Superior temporal gyrus (tissue), 1 donor: ENCODE results near the gene XRCC3.
"Not testable (repeated sequence)": the region's sequence is repeated elsewhere in the genome, so short reads cannot be mapped to it uniquely, and the experiment has no call there.

ENCODE experiments used
- DNase-seq: peaks from one replicate; pipeline ENCODE4 v3.0.0-alpha.2; 2016; ENCODE audit errors: extremely low spot score

XRCC3 gene

DNA sequence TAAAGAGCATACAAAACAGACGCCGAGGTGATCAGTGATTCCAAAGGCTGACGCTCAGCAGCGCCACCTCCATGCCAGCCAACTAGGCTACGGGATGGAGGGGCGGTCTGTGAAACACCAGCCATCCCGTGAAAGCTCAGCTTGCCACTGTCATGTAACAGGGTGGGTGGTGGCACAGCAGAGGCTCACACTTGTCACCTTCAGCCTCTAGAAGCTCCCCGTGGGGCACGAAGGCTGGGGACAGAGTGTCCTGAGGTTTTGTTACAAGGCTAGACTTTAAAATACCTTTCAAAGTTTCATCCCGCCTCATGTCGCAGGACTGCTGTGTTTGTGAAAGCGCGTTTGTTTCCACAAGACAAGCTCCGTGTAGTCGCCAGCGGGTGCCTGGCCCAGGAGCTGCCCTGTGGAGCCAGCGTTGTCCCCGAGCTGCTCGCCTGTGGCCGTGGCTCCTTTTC, 20.7 kb downstream of the XRCC3 start:
- DNase-seq: no peak

DNA sequence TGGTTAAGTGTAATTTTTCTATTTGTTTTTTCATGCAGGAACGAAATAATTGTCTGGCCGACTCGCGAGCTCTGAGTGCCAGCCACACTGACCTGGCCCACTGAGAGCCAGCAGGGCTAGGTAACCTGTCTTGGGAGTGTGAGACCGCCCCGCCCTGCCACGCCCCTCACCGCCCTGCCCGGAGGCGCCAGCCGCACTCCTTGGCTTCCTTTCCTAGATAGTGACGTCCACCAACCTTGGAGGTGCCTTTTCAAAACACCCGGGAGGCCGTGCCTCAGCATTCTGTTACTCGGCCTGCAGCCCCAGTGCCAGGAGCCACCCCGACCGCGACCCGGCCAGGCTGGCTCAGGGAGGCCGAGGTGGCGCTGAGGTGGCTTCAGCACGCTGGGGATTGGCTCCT, 21.7 kb downstream of the XRCC3 start:
- no peak for DNase-seq

GRCh38 chr14:103692871-103693270, 22.4 kb downstream of the XRCC3 start:
- DNase-seq: no peak

DNA sequence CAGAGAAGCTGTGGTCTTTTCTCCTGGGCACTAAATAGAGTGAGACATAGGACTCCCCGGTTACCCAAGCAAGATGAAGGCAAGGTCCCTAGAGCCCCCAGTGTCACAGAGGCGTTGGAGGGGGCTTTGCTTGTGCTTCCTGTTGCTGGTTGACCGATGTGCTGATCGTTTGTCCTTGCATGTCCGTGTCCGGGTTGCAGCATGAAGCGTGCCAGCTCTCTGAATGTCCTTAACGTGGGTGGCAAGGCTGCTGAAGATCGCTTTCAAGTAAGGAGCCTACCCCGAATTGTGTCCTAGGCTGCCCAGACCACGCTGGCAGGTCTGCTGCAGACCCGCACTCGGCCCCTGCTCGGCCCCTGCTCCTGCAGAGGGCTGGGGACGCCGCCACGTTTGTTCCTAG, 23.1 kb downstream of the XRCC3 start:
- DNase-seq: no peak

DNA sequence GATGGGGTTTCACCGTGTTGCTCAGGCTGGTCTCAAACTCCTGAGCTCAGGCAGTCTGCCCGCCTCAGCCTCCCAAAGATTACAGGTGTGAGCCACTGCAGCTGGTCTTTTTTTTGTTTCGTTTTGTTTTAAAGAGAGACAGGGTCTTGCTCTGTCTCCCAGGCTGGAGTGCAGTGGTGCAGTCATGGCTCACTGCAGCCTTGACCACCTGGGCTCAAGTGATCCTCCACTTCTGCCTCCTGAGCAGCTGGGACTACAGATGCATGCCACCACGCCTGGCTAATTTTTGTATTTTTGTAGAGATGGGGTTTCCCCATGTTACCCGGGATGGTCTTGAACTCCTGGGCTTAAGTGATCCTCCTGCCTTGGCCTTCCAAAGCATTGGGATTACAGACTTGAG, 23.6 kb downstream of the XRCC3 start:
- DNase-seq: not testable (repeated sequence)

- no peak for DNase-seq
These were observed 24.9 kb downstream of the XRCC3 start for GRCh38 chr14:103690332-103690731.

DNA sequence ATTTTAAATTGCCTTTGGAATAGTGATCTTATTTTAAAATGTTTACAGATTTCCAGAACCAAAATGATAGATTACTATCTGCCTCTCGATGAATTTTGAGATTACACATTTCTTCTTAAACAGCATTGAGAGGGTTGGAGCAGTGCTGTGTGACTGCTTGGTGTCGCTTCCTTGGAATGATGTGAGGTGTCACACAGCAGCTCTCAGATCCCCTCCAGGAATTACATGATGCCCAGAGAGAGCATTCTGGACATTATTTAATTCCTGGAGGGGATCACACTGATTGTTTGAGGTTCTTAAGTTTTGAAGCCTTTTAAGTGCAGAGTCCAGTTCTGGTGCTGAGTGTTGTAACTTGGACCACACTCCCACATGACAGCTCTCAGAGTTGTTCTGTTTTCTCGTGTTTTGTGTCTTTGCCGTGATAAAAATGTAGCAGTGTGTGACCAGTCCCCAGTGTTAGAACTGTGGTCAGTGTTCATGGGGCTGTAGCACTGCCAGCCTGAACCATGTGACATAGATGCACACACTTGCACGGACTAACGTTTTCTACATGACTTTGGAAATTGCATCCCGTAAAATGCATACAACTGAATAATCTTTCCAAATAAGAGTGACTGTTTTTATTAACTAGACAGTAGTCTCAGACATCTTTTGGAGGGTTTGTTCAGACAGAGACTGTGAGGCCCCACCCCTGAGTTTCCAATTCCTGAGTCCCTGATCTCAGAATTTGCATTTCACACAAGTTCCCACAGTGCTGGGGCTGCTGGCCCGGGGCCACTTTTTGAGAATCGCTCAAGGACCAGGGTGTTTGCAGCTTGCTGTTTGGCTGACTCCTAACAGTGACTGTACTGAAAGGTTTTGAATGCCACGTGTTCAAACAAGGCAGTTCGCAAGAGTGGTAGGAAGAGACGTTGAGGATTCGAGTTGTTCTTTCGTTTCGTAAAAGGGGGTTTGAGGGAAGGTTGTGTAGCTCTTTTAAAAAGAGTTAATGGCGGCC, 26.0 kb downstream of the XRCC3 start:
- DNase-seq: peak; percentile 72

GRCh38 chr14:103688441-103688840, 26.8 kb downstream of the XRCC3 start:
- no peak for DNase-seq

DNA sequence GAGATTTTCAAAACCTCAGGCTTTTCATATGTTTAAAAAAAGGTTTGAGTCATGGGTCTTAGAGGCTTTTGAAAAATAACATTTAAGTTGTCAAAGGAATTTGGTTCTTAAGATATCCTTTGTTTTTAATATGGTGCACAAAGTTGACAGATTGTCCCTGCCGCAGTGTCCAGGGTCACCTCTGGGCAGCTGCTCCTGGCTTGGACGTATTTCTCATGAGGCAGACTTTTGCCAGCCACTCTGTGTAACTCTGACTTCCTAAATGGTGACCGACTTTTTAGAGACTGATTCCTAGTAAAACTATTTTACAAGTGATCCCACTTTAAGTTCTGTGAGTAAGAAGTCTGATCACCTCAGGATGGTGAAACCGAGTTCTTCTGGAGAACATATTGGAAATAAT, 27.5 kb downstream of the XRCC3 start:
- no peak for DNase-seq

DNA sequence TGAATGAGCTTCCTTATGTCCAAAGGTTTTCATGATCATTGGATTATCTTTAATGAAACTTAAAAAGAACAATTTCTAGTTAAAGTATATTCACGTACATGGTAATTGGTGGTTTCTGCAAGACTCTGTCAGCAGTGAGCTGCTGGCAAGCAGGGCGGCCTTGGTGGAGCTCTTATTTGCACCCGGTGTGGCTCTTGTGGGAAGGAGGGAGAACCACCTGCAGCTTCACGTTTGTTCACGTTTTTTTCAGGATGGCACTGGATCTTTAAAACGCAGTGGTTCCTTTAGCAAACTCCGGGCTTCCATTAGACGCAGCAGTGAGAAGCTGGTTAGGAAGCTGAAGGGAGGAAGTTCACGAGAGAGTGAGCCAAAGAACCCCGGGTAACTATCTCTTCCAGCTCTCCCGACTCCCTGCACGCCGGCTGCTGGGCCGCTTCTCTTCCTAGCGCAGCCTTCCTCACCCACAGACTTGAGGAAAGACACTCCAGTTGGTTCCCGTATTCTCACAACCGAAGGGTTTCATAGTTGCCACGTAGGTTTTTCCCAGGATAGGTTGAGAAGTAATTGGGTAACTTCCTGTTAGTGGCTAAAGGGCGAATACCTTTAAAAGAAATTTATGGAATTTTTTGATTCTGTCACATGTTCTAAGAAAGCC, 28.3 kb downstream of the XRCC3 start:
- no peak for DNase-seq

- no peak for DNase-seq
These were observed 29.7 kb downstream of the XRCC3 start for GRCh38 chr14:103685276-103686211.

GRCh38 chr14:103684871-103685270, 30.4 kb downstream of the XRCC3 start:
- no peak for DNase-seq

- no peak for DNase-seq
These were observed 30.8 kb downstream of the XRCC3 start for GRCh38 chr14:103684471-103684870.

DNA sequence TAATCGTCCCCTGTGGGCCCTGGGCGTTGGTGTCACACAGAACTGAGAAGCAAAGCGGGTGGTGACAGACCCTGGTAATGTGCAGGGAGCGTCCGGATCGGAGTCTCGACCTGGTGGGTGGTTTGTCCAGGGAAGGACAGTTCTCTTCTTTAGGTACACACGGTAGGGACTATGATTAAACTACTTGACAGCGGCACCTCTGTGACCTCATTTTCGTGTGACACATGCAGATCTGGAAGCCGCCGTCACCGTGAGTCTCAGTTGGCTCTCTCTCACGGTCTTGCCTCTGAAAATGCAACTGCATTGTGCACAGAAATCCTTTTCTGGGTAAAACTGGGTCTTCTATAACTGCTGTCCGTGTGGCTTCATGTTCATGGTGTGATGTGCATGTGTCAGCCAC, 32.1 kb downstream of the XRCC3 start:
- no peak for DNase-seq

DNA sequence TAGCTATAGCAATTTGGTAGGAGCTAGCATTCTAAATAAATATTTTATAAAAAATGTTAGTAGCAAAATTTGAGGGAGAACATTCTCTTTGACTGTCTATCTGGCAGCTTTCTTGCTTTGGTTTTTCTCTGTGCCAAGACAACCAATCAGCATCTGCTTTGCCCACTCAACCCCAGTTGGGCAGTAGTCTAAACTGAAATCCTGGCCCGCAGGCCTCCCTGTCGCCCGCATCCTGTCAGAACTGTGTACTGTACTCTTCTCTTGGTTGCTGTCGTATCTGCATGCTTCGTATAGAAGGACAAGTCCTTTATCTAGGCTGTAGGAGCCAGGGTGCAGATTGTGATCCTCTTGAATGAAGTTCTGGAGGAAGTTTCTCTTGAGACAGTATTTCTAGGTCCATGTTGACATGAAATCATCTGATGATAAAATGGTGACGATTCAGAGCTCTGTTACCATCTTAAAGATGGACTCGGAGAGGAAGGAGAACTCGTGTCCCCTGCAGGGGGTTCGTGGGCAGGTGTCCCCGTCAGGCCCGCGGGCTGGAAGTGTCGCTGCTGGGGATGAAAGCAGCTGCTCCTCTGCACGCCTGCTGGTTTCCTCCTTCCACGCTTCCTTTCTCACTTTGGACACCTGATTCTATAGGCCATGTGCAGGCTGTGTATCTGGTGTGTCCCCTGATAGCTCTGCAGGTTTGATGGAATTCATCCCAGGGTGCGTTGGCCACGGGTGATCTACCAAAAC, 34.6 kb downstream of the XRCC3 start:
- no peak for DNase-seq

DNA sequence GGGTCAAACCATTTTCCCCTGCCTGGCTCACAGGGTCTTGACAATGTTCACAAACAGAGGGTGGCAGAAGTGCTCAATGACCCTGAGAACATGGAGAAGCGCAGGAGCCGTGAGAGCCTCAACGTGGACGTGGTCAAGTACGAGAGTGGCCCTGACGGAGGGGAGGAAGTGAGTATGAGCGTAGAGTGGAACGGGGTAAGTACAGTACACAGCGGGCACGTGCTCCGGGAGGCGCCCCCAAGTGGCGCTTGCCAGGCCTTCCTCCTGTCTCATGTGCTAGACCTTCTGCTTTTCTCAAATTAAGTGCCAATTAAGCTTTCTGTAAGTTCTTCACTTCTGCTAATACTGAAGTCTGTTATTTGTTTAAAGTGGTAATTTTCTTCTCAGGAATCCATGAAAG, 35.9 kb downstream of the XRCC3 start:
- DNase-seq: no peak

GRCh38 chr14:103676881-103677675, 38.2 kb downstream of the XRCC3 start:
- no peak for DNase-seq

DNA sequence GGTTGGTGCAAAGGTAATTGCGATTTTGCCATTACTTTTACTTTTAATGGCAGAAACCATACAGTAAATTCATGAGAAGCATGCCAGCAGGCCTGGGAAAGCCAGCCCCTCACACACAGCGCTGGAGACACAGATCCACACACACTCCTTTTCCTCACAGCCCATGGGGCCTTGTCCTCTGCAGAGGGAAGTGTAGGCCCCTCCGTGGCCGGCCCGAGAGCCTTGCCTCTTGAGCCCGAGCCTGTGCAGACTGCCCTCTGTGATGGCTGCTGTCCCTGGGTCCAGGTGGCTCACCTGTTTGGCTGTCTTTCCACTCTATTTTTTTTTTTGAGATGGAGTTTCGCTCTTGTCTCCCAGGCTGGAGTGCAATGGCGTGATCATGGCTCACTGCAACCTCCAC, 39.3 kb downstream of the XRCC3 start:
- DNase-seq: no peak

GRCh38 chr14:103671911-103672310, 43.3 kb downstream of the XRCC3 start:
- DNase-seq: no peak

DNA sequence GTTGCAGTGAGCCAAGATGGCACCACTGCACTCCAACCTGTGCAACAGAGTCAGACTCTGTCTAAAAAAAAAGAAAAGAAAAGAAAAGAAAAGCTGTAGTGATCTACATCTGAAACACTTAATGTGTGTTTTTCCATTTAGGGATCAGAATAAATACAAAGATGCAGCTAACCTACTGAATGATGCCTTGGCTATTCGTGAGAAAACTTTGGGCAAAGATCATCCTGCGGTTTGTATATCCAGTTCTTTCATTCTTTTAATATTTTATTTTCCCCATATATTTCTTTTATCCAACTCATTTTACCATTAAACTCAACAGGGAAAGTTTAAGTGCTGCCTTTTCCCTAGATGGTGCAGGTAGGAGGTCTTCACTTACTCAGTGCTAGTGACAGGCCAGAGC, 45.9 kb downstream of the XRCC3 start:
- DNase-seq: no peak
